Neural progenitor cell (in vitro differentiated cells): Measurements from ENCODE around the gene PDE6A. TPM values are rescaled to one million over a fixed set of nuclear protein-coding genes. Genes with fewer than 3 reads are reported as not detected.

Experiments
- DNase-seq: peaks from one replicate; pipeline ENCODE4 v3.0.0-alpha.2; 2016; ENCODE audit warnings: low spot score
- H2AFZ ChIP-seq: fragments of 200-600 bp; sonication (generic); replicated peaks from 2 replicates; pipeline ENCODE4 v1.6.1; 2016; ENCODE audit warnings: antibody characterized with exemption
- H3F3A ChIP-seq: fragments of 200-600 bp; sonication (generic); 2 replicates; pipeline ENCODE4 v1.6.1; 2016; ENCODE audit warnings: antibody characterized with exemption, low read depth
- H3K27ac ChIP-seq: fragments of 200-600 bp; sonication (generic); 2 replicates; pipeline ENCODE4 v1.5.1; 2016; ENCODE audit warnings: mild to moderate bottlenecking
- H3K27me3 ChIP-seq: fragments of 200-600 bp; sonication (generic); 2 replicates; pipeline ENCODE4 v1.6.1; 2016; ENCODE audit warnings: mild to moderate bottlenecking, moderate library complexity
- H3K36me3 ChIP-seq: fragments of 200-600 bp; sonication (generic); 2 replicates; pipeline ENCODE4 v1.5.1; 2016
- H3K4me1 ChIP-seq: fragments of 200-600 bp; sonication (generic); 2 replicates; pipeline ENCODE4 v1.6.1; 2016; ENCODE audit warnings: mixed run types
- H3K4me2 ChIP-seq: fragments of 200-600 bp; sonication (generic); 2 replicates; pipeline ENCODE4 v1.6.1; 2016
- H3K4me3 ChIP-seq: fragments of 200-600 bp; sonication (generic); 2 replicates; pipeline ENCODE4 v1.5.1; 2016
- H3K79me2 ChIP-seq: fragments of 200-600 bp; sonication (generic); 2 replicates; pipeline ENCODE4 v1.6.1; 2016; ENCODE audit warnings: low read depth
- H3K9ac ChIP-seq: fragments of 200-600 bp; sonication (generic); 2 replicates; pipeline ENCODE4 v1.6.1; 2016
- H3K9me3 ChIP-seq: fragments of 200-600 bp; sonication (generic); 2 replicates; pipeline ENCODE4 v1.5.1; 2016; ENCODE audit warnings: low read depth
- H4K20me1 ChIP-seq: fragments of 200-600 bp; sonication (generic); 2 replicates; pipeline ENCODE4 v1.6.1; 2016; ENCODE audit warnings: low read depth
- H3K27ac Mint-ChIP-seq: 3 replicates; pipeline ENCODE4 v1.8.0; 2021; ENCODE audit warnings: mixed read lengths
- H3K27me3 Mint-ChIP-seq: 2 replicates; pipeline ENCODE4 v1.8.0; 2022; ENCODE audit warnings: low read depth, mild to moderate bottlenecking, inconsistent platforms, moderate library complexity, mixed read lengths; ENCODE audit not compliant: insufficient read depth
- H3K36me3 Mint-ChIP-seq: 3 replicates; pipeline ENCODE4 v1.8.0; 2021; ENCODE audit warnings: mixed read lengths
- H3K4me1 Mint-ChIP-seq: 3 replicates; pipeline ENCODE4 v1.8.0; 2021; ENCODE audit warnings: mixed read lengths
- H3K4me3 Mint-ChIP-seq: 3 replicates; pipeline ENCODE4 v1.8.0; 2021; ENCODE audit warnings: mild to moderate bottlenecking, moderate library complexity, mixed read lengths
- H3K9me3 Mint-ChIP-seq: 3 replicates; pipeline ENCODE4 v1.8.0; 2020; ENCODE audit warnings: mixed read lengths
- EZH2 ChIP-seq: fragments of 200-600 bp; sonication (generic); IDR thresholded peaks from 2 replicates; pipeline ENCODE4 v1.6.1; 2017; ENCODE audit warnings: antibody characterized with exemption, mild to moderate bottlenecking, moderate library complexity
- EZH2phosphoT487 ChIP-seq: fragments of 200-600 bp; sonication (generic); IDR thresholded peaks from 2 replicates; pipeline ENCODE4 v1.6.1; 2017; ENCODE audit warnings: antibody characterized with exemption
- total RNA-seq: library from RNA; depleted of rRNA; stranded (reverse); fragments of >200 nt; gene quantifications from 2 replicates; pipeline ENCODE4 v1.2.3, GENCODE V29; 2015; ENCODE audit warnings: low replicate concordance
- TF ChIP-seq, protein P1 (sequence below): fragments of 200-600 bp; sonication (generic); IDR thresholded peaks from 2 replicates; pipeline ENCODE4 v1.5.1; 2017; ENCODE audit warnings: antibody characterized with exemption, mild to moderate bottlenecking

The PDE6A gene
- total RNA-seq, 1 donor from 2014 or later: not detected

DNA sequence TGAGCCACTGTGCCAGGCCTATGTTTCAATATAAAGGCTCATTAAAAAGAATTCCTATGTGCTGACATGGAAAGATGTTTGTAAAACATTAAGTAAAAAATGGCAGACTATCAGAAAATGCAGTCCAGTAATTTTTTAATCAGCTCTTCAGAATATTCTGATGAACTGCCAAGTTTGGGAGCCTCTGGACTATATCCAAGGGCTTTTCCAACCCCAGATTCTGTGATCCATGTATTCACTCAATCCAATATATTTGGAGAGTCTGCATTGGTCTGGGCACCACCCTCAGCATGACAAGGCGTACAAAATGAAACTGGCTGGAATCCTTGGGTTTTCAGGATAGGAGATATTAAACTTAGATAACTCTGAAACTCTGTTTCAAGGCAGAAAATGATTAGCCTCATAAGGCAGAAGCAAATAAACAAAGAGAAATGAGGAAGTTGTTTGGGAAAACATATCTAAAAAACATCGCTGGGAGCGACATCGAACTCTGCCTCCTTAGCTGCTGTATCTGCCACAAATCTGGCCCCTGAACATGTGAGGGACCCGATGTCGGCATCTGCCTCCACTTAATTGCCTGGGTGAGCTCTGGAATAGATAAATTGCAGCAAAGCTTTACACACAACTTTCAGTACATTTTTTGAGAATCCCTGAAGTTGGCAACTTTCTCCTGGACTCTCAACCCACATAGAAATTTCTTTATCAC, 14.4 kb downstream of the PDE6A start:
- no peaks in the 10 kb centered on the region for H3K36me3 ChIP-seq
- H3K79me2 ChIP-seq: no peaks in the 10 kb centered on the region
- no peak overlapping the region for H3K4me3 ChIP-seq
- Mint-ChIP-seq H3K4me3 (no peak overlapping the region), H3K27me3 (peaks cover 4% of the 10 kb centered on the region), H3K4me1 (no peaks in the 10 kb centered on the region), H3K36me3 (no peaks in the 10 kb centered on the region), H3K9me3 (no peaks in the 10 kb centered on the region), H3K27ac (no peak overlapping the region)
- TF ChIP-seq, protein P1, sequence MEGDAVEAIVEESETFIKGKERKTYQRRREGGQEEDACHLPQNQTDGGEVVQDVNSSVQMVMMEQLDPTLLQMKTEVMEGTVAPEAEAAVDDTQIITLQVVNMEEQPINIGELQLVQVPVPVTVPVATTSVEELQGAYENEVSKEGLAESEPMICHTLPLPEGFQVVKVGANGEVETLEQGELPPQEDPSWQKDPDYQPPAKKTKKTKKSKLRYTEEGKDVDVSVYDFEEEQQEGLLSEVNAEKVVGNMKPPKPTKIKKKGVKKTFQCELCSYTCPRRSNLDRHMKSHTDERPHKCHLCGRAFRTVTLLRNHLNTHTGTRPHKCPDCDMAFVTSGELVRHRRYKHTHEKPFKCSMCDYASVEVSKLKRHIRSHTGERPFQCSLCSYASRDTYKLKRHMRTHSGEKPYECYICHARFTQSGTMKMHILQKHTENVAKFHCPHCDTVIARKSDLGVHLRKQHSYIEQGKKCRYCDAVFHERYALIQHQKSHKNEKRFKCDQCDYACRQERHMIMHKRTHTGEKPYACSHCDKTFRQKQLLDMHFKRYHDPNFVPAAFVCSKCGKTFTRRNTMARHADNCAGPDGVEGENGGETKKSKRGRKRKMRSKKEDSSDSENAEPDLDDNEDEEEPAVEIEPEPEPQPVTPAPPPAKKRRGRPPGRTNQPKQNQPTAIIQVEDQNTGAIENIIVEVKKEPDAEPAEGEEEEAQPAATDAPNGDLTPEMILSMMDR: no peak
- TF ChIP-seq EZH2phosphoT487 (no peak), EZH2 (no peak)
- no peaks in the 10 kb centered on the region for H4K20me1 ChIP-seq
- H3K27ac ChIP-seq: no peak overlapping the region
- H3F3A ChIP-seq: no peaks in the 10 kb centered on the region
- peaks cover 4% of the 10 kb centered on the region for H3K4me1 ChIP-seq
- DNase-seq: no peak
- H3K27me3 ChIP-seq: peaks cover 28% of the 10 kb centered on the region
- H3K4me2 ChIP-seq: no peak overlapping the region
- no peak overlapping the region for H3K9ac ChIP-seq
- no peaks in the 10 kb centered on the region for H3K9me3 ChIP-seq
- H2AFZ ChIP-seq: no peak overlapping the region

DNA sequence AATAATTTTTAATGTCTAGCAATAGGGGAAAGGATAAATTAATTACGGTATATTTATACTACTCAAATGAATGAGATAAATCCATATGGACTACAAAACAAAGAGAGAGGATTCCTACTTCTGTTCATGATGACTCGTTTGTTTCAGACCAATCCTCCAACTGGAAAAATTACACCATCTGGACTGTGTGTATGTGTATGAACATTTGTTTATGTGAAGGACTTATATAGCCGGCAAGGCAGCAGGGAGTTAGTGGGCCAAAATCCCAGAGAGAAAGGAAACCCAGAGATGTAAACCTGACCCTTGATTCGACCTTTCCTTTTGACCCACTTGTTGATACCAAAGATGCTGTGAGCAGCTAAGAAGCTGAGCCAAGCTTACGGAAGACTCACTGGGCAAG, 20.1 kb downstream of the PDE6A start:
- Histone ChIP-seq H3K9ac (no peak overlapping the region), H3K36me3 (no peaks in the 10 kb centered on the region), H4K20me1 (no peaks in the 10 kb centered on the region), H3F3A (no peaks in the 10 kb centered on the region), H3K9me3 (no peaks in the 10 kb centered on the region), H3K4me1 (no peaks in the 10 kb centered on the region), H2AFZ (no peak overlapping the region), H3K27me3 (no peaks in the 10 kb centered on the region), H3K4me2 (no peak overlapping the region), H3K27ac (no peak overlapping the region), H3K79me2 (no peaks in the 10 kb centered on the region), H3K4me3 (no peak overlapping the region)
- no peaks in the 10 kb centered on the region for H3K36me3 Mint-ChIP-seq
- H3K27ac Mint-ChIP-seq: no peak overlapping the region
- H3K9me3 Mint-ChIP-seq: no peaks in the 10 kb centered on the region
- TF ChIP-seq EZH2: no peak
- TF ChIP-seq, protein P1: no peak
- TF ChIP-seq EZH2phosphoT487: no peak
- H3K4me1 Mint-ChIP-seq: no peaks in the 10 kb centered on the region
- DNase-seq: no peak
- H3K27me3 Mint-ChIP-seq: peaks cover 4% of the 10 kb centered on the region
- no peak overlapping the region for H3K4me3 Mint-ChIP-seq

DNA sequence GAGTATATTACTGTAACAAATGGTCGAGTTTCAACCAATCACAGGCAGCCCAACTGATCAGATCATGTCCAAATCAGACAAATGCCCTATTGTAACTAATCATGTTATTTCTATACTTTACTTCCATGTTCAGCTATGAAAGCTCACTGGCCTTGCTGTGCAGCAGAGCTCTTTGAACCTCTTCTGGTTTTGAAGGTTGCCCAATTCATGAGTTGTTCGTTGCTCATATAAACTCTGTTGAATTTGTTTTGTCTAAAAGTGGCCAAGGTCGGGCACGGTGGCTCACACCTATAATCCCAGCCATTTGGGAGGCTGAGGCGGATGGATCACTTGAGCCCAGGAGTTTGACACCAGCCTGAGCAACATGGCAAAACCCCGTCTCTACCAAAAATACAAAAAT, 21.6 kb downstream of the PDE6A start:
- Histone ChIP-seq H3K27me3 (no peaks in the 10 kb centered on the region), H3K36me3 (no peaks in the 10 kb centered on the region), H4K20me1 (no peaks in the 10 kb centered on the region), H3K4me1 (no peaks in the 10 kb centered on the region), H3K4me2 (no peak overlapping the region), H3K9me3 (no peaks in the 10 kb centered on the region), H2AFZ (no peak overlapping the region), H3K27ac (no peak overlapping the region), H3K79me2 (no peaks in the 10 kb centered on the region), H3K9ac (no peak overlapping the region), H3F3A (no peaks in the 10 kb centered on the region), H3K4me3 (no peak overlapping the region)
- no peaks in the 10 kb centered on the region for H3K36me3 Mint-ChIP-seq
- H3K4me3 Mint-ChIP-seq: no peak overlapping the region
- TF ChIP-seq EZH2 (no peak), EZH2phosphoT487 (no peak)
- no peak overlapping the region for H3K27ac Mint-ChIP-seq
- H3K27me3 Mint-ChIP-seq: peaks cover 2% of the 10 kb centered on the region
- no peaks in the 10 kb centered on the region for H3K4me1 Mint-ChIP-seq
- no peak for DNase-seq
- no peaks in the 10 kb centered on the region for H3K9me3 Mint-ChIP-seq

DNA sequence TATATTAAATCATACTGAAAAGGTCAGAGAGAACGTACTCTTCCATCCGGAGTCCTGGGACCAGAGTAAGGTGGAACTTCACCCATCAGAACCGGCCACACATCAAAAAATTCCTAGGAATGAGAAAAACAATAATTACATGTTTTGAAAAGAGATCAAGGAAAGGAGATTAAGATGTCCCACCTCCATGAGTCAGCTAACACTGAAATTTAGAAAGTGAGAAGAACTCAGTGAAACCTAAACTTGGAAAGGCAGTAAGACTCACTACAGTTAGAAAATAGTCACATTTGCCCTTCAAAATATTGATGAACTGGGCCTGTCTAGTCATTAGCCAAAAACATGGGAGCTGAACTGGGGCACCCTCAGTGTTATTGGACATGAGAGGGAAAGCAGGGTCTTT, 23.0 kb downstream of the PDE6A start:
- no peaks in the 10 kb centered on the region for H3K36me3 ChIP-seq
- H3K9me3 Mint-ChIP-seq: no peaks in the 10 kb centered on the region
- no peak overlapping the region for H3K4me3 ChIP-seq
- peaks cover 2% of the 10 kb centered on the region for H3K27me3 Mint-ChIP-seq
- H3F3A ChIP-seq: no peaks in the 10 kb centered on the region
- no peak overlapping the region for H3K9ac ChIP-seq
- no peak overlapping the region for H3K4me2 ChIP-seq
- TF ChIP-seq, protein P1: no peak
- no peak for TF ChIP-seq EZH2
- no peak for TF ChIP-seq EZH2phosphoT487
- H3K4me1 Mint-ChIP-seq: no peaks in the 10 kb centered on the region
- H3K9me3 ChIP-seq: no peaks in the 10 kb centered on the region
- H4K20me1 ChIP-seq: no peaks in the 10 kb centered on the region
- H2AFZ ChIP-seq: no peak overlapping the region
- H3K4me1 ChIP-seq: no peaks in the 10 kb centered on the region
- H3K27ac ChIP-seq: no peak overlapping the region
- H3K27me3 ChIP-seq: no peaks in the 10 kb centered on the region
- no peak for DNase-seq
- H3K27ac Mint-ChIP-seq: no peak overlapping the region
- H3K79me2 ChIP-seq: no peaks in the 10 kb centered on the region
- H3K4me3 Mint-ChIP-seq: no peak overlapping the region
- H3K36me3 Mint-ChIP-seq: no peaks in the 10 kb centered on the region
